Mesendoderm (in vitro differentiated cells): ENCODE data around the gene LRRFIP1.

Experiments
- DNase-seq: peaks from one replicate; pipeline ENCODE4 v3.0.0; 2013
- H2AK5ac ChIP-seq: 2 replicates; pipeline ENCODE4 v1.6.1; 2013; ENCODE audit warnings: low read length, inconsistent platforms
- H2BK120ac ChIP-seq: 2 replicates; pipeline ENCODE4 v1.6.1; 2013; ENCODE audit warnings: low read depth, mild to moderate bottlenecking, low read length, moderate library complexity, mixed read lengths
- H2BK15ac ChIP-seq: replicated peaks from 2 replicates; pipeline ENCODE4 v1.6.1; 2013; ENCODE audit warnings: low read depth, mild to moderate bottlenecking, moderate library complexity
- H2BK5ac ChIP-seq: 2 replicates; pipeline ENCODE4 v1.6.1; 2013; ENCODE audit warnings: low read length, inconsistent platforms
- H3K18ac ChIP-seq: 2 replicates; pipeline ENCODE4 v1.6.1; 2013; ENCODE audit warnings: mild to moderate bottlenecking, low read length, mixed read lengths
- H3K23ac ChIP-seq: one replicate; pipeline ENCODE4 v1.6.1; 2013; ENCODE audit warnings: low read length
- H3K27ac ChIP-seq: 2 replicates; pipeline ENCODE4 v1.5.1; 2013; ENCODE audit warnings: low read depth, mild to moderate bottlenecking, inconsistent platforms, low read length, moderate library complexity
- H3K27me3 ChIP-seq: 2 replicates; pipeline ENCODE4 v1.6.1; 2013; ENCODE audit warnings: low read length, control low read depth, mild to moderate bottlenecking, inconsistent platforms; ENCODE audit not compliant: insufficient read depth, poor library complexity
- H3K36me3 ChIP-seq: 2 replicates; pipeline ENCODE4 v1.6.1; 2013; ENCODE audit warnings: low read length, inconsistent platforms; ENCODE audit not compliant: control insufficient read depth, insufficient read depth
- H3K4ac ChIP-seq: one replicate; pipeline ENCODE4 v1.6.1; 2013; ENCODE audit warnings: low read depth, mild to moderate bottlenecking, low read length, moderate library complexity
- H3K4me1 ChIP-seq: 2 replicates; pipeline ENCODE4 v1.6.1; 2013; ENCODE audit warnings: low read depth, low read length, inconsistent platforms; ENCODE audit not compliant: control insufficient read depth
- H3K4me2 ChIP-seq: 2 replicates; pipeline ENCODE4 v1.6.1; 2013; ENCODE audit warnings: low read length
- H3K4me3 ChIP-seq: 2 replicates; pipeline ENCODE4 v1.5.1; 2013; ENCODE audit warnings: mild to moderate bottlenecking, low read length
- H3K56ac ChIP-seq: one replicate; pipeline ENCODE4 v1.6.1; 2013; ENCODE audit warnings: low read length
- H3K79me1 ChIP-seq: 2 replicates; pipeline ENCODE4 v1.6.1; 2013; ENCODE audit warnings: low read length, inconsistent platforms
- H3K79me2 ChIP-seq: 2 replicates; pipeline ENCODE4 v1.6.1; 2013; ENCODE audit warnings: mild to moderate bottlenecking, low read length; ENCODE audit not compliant: control insufficient read depth, insufficient read depth
- H3K9ac ChIP-seq: 2 replicates; pipeline ENCODE4 v1.6.1; 2013; ENCODE audit warnings: low read length, inconsistent platforms
- H4K5ac ChIP-seq: one replicate; pipeline ENCODE4 v1.6.1; 2013; ENCODE audit warnings: low read length
- H4K8ac ChIP-seq: one replicate; pipeline ENCODE4 v1.6.1; 2013; ENCODE audit warnings: low read depth, mild to moderate bottlenecking, control low read depth, low read length, moderate library complexity
- WGBS: extraction: QIAGEN DNeasy Blood & Tissue Kit; methylation state at CpG from one replicate; pipeline ENCODE4 v1.1.7; 2013; ENCODE audit warnings: low lambda C conversion rate, missing lambda C conversion rate; ENCODE audit not compliant: insufficient coverage; ENCODE audit errors: extremely low coverage; 5-methylcytosine and 5-hydroxymethylcytosine counted together

LRRFIP1 gene

GRCh38 chr2:237732790-237733381 lies 105.5 kb downstream of the LRRFIP1 start:
- peak; percentile 45 for DNase-seq

DNA sequence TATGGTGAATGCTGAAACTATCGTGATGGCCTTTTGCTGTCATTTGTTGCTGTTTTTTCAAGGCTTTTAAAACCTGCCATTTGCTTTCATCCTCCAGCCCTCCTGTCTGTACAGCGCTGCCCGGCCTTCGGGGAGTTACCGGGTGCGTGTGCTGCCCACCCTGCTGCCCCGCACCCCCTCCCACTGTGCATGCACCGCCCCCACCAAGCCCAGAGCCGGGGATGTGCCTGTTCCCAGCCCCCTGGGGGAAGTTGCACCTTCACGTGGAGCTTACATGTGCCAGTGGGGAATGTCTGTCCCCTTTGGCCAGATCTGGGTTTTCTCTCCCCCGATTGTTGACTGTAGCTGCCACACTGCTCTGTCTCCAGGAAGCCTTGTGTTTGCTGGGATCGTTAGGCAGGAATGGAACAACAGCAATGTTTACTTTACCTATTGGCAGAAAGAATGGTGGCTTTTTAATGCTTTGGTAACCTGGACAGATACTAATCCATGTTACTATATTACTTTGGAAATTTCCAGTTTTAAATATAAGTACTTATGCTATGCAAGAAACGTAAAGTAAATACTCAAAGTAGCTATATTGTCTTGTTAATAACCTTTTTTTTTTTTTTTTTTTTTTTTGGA lies 106.4 kb downstream of the LRRFIP1 start:
- no CpG with 5 or more reads among the region's 13 CpGs for WGBS
- Histone ChIP-seq H3K79me2 (peaks cover 10% of the 10 kb centered on the region), H3K18ac (no peak overlapping the region), H3K27me3 (no peaks in the 10 kb centered on the region), H3K36me3 (no peaks in the 10 kb centered on the region), H2AK5ac (no peak overlapping the region), H2BK5ac (no peak overlapping the region), H3K4me3 (no peak overlapping the region), H2BK120ac (no peak overlapping the region), H2BK15ac (no peak overlapping the region), H3K27ac (no peak overlapping the region), H3K4me2 (no peak overlapping the region), H4K8ac (no peak overlapping the region), H3K4me1 (peaks cover 11% of the 10 kb centered on the region), H3K4ac (no peak overlapping the region), H3K56ac (no peak overlapping the region), H3K9ac (no peak overlapping the region), H4K5ac (no peak overlapping the region), H3K79me1 (peaks cover 19% of the 10 kb centered on the region), H3K23ac (no peak overlapping the region)
- DNase-seq: peak; percentile 85

More at GRCh38 chr2:237732790-237733381, 105.5 kb downstream of the LRRFIP1 start:
- Histone ChIP-seq H3K79me1 (peaks cover 19% of the 10 kb centered on the region), H2BK5ac (no peak overlapping the region), H3K4me1 (peaks cover 11% of the 10 kb centered on the region), H2BK15ac (no peak overlapping the region), H3K79me2 (peaks cover 11% of the 10 kb centered on the region), H4K8ac (no peak overlapping the region), H3K4me2 (no peak overlapping the region), H3K9ac (no peak overlapping the region), H3K36me3 (no peaks in the 10 kb centered on the region), H3K56ac (peak overlapping the region; percentile 49), H3K18ac (no peak overlapping the region), H3K27ac (no peak overlapping the region), H3K23ac (no peak overlapping the region), H2AK5ac (no peak overlapping the region), H4K5ac (no peak overlapping the region), H3K4me3 (no peak overlapping the region), H2BK120ac (no peak overlapping the region), H3K4ac (no peak overlapping the region), H3K27me3 (no peaks in the 10 kb centered on the region)
- no CpG with 5 or more reads among the region's 13 CpGs for WGBS

- no peak overlapping the region for H2BK120ac ChIP-seq
- H3K27ac ChIP-seq: no peak overlapping the region
- no peaks in the 10 kb centered on the region for H3K36me3 ChIP-seq
- H4K5ac ChIP-seq: no peak overlapping the region
- WGBS: no CpG with 5 or more reads among the region's 25 CpGs
- peaks cover 11% of the 10 kb centered on the region for H3K4me1 ChIP-seq
- no peak overlapping the region for H2BK5ac ChIP-seq
- H3K79me1 ChIP-seq: peaks cover 14% of the 10 kb centered on the region
- no peaks in the 10 kb centered on the region for H3K27me3 ChIP-seq
- H3K4ac ChIP-seq: no peak overlapping the region
- no peak overlapping the region for H3K4me3 ChIP-seq
- H2AK5ac ChIP-seq: no peak overlapping the region
- no peak overlapping the region for H2BK15ac ChIP-seq
- no peak overlapping the region for H3K23ac ChIP-seq
- no peak for DNase-seq
- H3K4me2 ChIP-seq: no peak overlapping the region
- no peak overlapping the region for H3K9ac ChIP-seq
- peak overlapping the region; percentile 46 for H3K56ac ChIP-seq
- no peak overlapping the region for H3K18ac ChIP-seq
- no peak overlapping the region for H4K8ac ChIP-seq
- H3K79me2 ChIP-seq: peaks cover 9% of the 10 kb centered on the region
These were observed 107.7 kb downstream of the LRRFIP1 start for GRCh38 chr2:237734905-237735623.

- H2BK15ac ChIP-seq: no peak overlapping the region
- H3K9ac ChIP-seq: no peak overlapping the region
- peaks cover 12% of the 10 kb centered on the region for H3K79me2 ChIP-seq
- H4K8ac ChIP-seq: no peak overlapping the region
- no CpG with 5 or more reads among the region's 8 CpGs for WGBS
- no peak overlapping the region for H3K23ac ChIP-seq
- H3K4me3 ChIP-seq: no peak overlapping the region
- no peak overlapping the region for H3K18ac ChIP-seq
- H2BK5ac ChIP-seq: no peak overlapping the region
- peaks cover 20% of the 10 kb centered on the region for H3K79me1 ChIP-seq
- no peak overlapping the region for H3K56ac ChIP-seq
- H3K36me3 ChIP-seq: no peaks in the 10 kb centered on the region
- no peak overlapping the region for H2BK120ac ChIP-seq
- no peaks in the 10 kb centered on the region for H3K27me3 ChIP-seq
- no peak for DNase-seq
- H3K4me1 ChIP-seq: peaks cover 11% of the 10 kb centered on the region
- no peak overlapping the region for H4K5ac ChIP-seq
- no peak overlapping the region for H3K27ac ChIP-seq
- no peak overlapping the region for H2AK5ac ChIP-seq
- H3K4ac ChIP-seq: no peak overlapping the region
- no peak overlapping the region for H3K4me2 ChIP-seq
These were observed 108.4 kb downstream of the LRRFIP1 start for GRCh38 chr2:237735798-237736197.

DNA sequence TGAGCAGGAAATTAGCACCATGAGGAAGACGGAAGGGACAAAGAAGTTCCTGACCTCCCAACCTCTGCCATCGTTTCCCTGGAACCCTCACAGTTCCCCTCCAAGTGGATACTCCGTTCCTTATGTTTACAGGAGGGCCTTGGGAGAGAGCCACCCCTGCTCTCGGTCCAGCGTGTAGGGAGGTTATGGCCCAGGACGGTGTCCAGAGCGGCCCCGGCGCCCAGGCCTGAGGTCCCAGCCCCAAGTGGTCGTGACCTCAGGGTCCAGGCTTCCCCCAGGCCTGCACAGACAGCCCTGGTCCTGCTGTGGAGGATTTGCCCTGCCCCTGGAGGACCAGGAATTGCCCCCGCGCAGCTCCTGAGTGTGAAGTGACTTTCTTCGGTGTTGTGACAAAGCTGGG lies 109.4 kb downstream of the LRRFIP1 start:
- Histone ChIP-seq H3K27ac (no peak overlapping the region), H4K8ac (no peak overlapping the region), H3K4ac (no peak overlapping the region), H4K5ac (peak overlapping the region; percentile 15), H3K36me3 (no peaks in the 10 kb centered on the region), H3K79me2 (peaks cover 11% of the 10 kb centered on the region), H3K4me2 (no peak overlapping the region), H3K4me1 (peaks cover 11% of the 10 kb centered on the region), H3K56ac (no peak overlapping the region), H3K23ac (no peak overlapping the region), H2BK5ac (no peak overlapping the region), H3K4me3 (no peak overlapping the region), H3K27me3 (no peaks in the 10 kb centered on the region), H3K18ac (no peak overlapping the region), H3K9ac (no peak overlapping the region), H2AK5ac (no peak overlapping the region), H2BK15ac (no peak overlapping the region), H2BK120ac (no peak overlapping the region), H3K79me1 (peaks cover 24% of the 10 kb centered on the region)
- DNase-seq: no peak
- no CpG with 5 or more reads among the region's 13 CpGs for WGBS
